K562 (cell line): ENCODE measurements around the gene LRP1B. TPM values are rescaled to one million over a fixed set of nuclear protein-coding genes. Genes with fewer than 3 reads are reported as not detected.

Experiments
- ATAC-seq: fragments of 200-7000 bp; cut with Tn5 transposase; 3 replicates; pipeline ENCODE4 v1.9.1; 2020; ENCODE audit warnings: moderate library complexity
- BruUV-seq: library from RNA; stranded (reverse); fragments of 400-500 nt; replicated peaks from 2 replicates; lab custom pipeline; 2021; lab: Mats Ljungman, UMichigan
- CTCF ChIA-PET: fragments of 300-600 bp; formaldehyde crosslinking; extraction: SDS; loops from one replicate; lab custom pipeline; 2021; ENCODE audit warnings: low intra/inter-chr PET ratio; lab: Yijun Ruan, JAX
- POLR2A ChIA-PET: fragments of 300-600, 350-650 bp; sonication (Branson Sonifier 250); formaldehyde crosslinking; extraction: SDS; loops from one replicate; lab custom pipeline; 2021; ENCODE audit warnings: antibody characterized with exemption, inconsistent platforms; lab: Yijun Ruan, JAX
- DNase-seq, 4 experiments: peaks; one replicate each; pipeline versions ENCODE4 v3.0.0 to v3.0.0-alpha.2; 2011 to 2018; ENCODE audit warnings: low spot score in 3 of 4, mixed read lengths in 3 of 4; ENCODE audit errors: extremely low read depth in 1 of 4
- FAIRE-seq: peaks from 2 replicates; lab custom pipeline; 2011; peaks lifted over from hg19 to GRCh38; lab: Jason Lieb, UNC
- H2AFZ ChIP-seq: 2 replicates; pipeline ENCODE4 v1.6.0; 2011; ENCODE audit warnings: low read depth, low read length, control low read depth, inconsistent platforms
- H3K27ac ChIP-seq: fragments of 200-600 bp; 3 replicates; pipeline ENCODE4 v1.8.0; 2011; ENCODE audit warnings: low read depth, mild to moderate bottlenecking, control low read depth, inconsistent platforms, low read length, moderate library complexity, mixed read lengths; ENCODE audit errors: extremely low read depth
- H3K27me3 ChIP-seq, 2 experiments: fragments of 300-600 bp in 1 of 2; 2 replicates in 1 of 2; 3 replicates in 1 of 2; pipeline versions ENCODE4 v1.6.0 to v1.8.0; 2011; ENCODE audit warnings: inconsistent platforms in 2 of 2, low read length in 2 of 2, mild to moderate bottlenecking in 1 of 2, mixed read lengths in 1 of 2, moderate library complexity in 1 of 2; ENCODE audit not compliant: control insufficient read depth in 2 of 2, insufficient read depth in 2 of 2
- H3K36me3 ChIP-seq: fragments of 300-600 bp; 3 replicates; pipeline ENCODE4 v1.8.0; 2011; ENCODE audit warnings: mild to moderate bottlenecking, low read length, inconsistent platforms; ENCODE audit not compliant: control insufficient read depth, insufficient read depth
- H3K4me1 ChIP-seq, 2 experiments: fragments of 200-600 bp in 1 of 2; replicated peaks in 1 of 2; 2 replicates in 1 of 2; 3 replicates in 1 of 2; pipeline versions ENCODE4 v1.5.1 to v1.8.0; 2011; ENCODE audit warnings: inconsistent platforms in 2 of 2, low read length in 2 of 2, mild to moderate bottlenecking in 1 of 2, mixed read lengths in 1 of 2, moderate library complexity in 1 of 2; ENCODE audit not compliant: control insufficient read depth in 2 of 2, insufficient read depth in 2 of 2
- H3K4me2 ChIP-seq: 2 replicates; pipeline ENCODE4 v1.6.1; 2011; ENCODE audit warnings: low read length, control low read depth, inconsistent platforms, mixed read lengths; ENCODE audit not compliant: insufficient read depth
- H3K4me3 ChIP-seq: fragments of 200-600 bp; sonication (generic), shearing (Covaris generic); 2 replicates; pipeline ENCODE4 v1.5.1; 2016; ENCODE audit warnings: control low read depth, inconsistent platforms
- H3K79me2 ChIP-seq: fragments of 200-600 bp; 3 replicates; pipeline ENCODE4 v1.8.0; 2011; ENCODE audit warnings: low read length, inconsistent platforms; ENCODE audit not compliant: control insufficient read depth, insufficient read depth
- H3K9ac ChIP-seq, 2 experiments: 2 replicates each; pipeline versions ENCODE4 v1.6.0 to v1.6.1; 2011; ENCODE audit warnings: low read depth in 2 of 2, low read length in 2 of 2, control low read depth in 1 of 2, inconsistent platforms in 1 of 2, mild to moderate bottlenecking in 1 of 2, mixed read lengths in 1 of 2; ENCODE audit not compliant: insufficient read depth in 1 of 2
- H3K9me1 ChIP-seq: one replicate; pipeline ENCODE4 v1.6.0; 2011; ENCODE audit warnings: inconsistent platforms, mild to moderate bottlenecking, low read length, moderate library complexity; ENCODE audit not compliant: control insufficient read depth, insufficient read depth
- H3K9me3 ChIP-seq: replicated peaks from 2 replicates; pipeline ENCODE4 v1.5.1; 2011; ENCODE audit warnings: low read depth, low read length, inconsistent platforms; ENCODE audit not compliant: control insufficient read depth, insufficient read depth
- H4K20me1 ChIP-seq: replicated peaks from 2 replicates; pipeline ENCODE4 v1.6.1; 2011; ENCODE audit warnings: low read length, inconsistent platforms, mixed read lengths; ENCODE audit not compliant: control insufficient read depth, insufficient read depth
- BACH1 ChIP-seq: fragments of 200-800 bp; sonication (Bioruptor generic); IDR thresholded peaks from 2 replicates; pipeline ENCODE4 v1.6.1; 2016; ENCODE audit warnings: missing genetic modification characterization, missing compliant biosample characterization
- CHD7 ChIP-seq: fragments of 200-600 bp; sonication (generic); IDR thresholded peaks from one replicate; pipeline ENCODE4 v1.6.1; 2012; ENCODE audit warnings: mild to moderate bottlenecking, low read depth, low read length, inconsistent platforms
- EP400 ChIP-seq: fragments of 450-650 bp; IDR thresholded peaks from 2 replicates; pipeline ENCODE4 v1.6.1; 2017; ENCODE audit warnings: antibody characterized with exemption, mild to moderate bottlenecking, moderate library complexity
- MAFG ChIP-seq: fragments of 450-650 bp; conservative IDR thresholded peaks from 2 replicates; pipeline ENCODE4 v1.6.1; 2016; ENCODE audit warnings: missing genetic modification characterization, missing compliant biosample characterization
- MAFK ChIP-seq: IDR thresholded peaks from 2 replicates; pipeline ENCODE4 v1.6.1; 2011; ENCODE audit warnings: low read length, improper control_type of control experiment
- NELFE ChIP-seq: IDR thresholded peaks from 2 replicates; pipeline ENCODE4 v1.6.1; 2011; ENCODE audit warnings: mild to moderate bottlenecking; ENCODE audit not compliant: insufficient read depth, insufficient read length
- SRSF1 ChIP-seq: fragments of 200-400 bp; formaldehyde crosslinking; IDR thresholded peaks from 2 replicates; pipeline ENCODE4 v1.6.1; 2017; ENCODE audit warnings: mild to moderate bottlenecking, low read depth, low read length, moderate library complexity
- ZNF354B ChIP-seq: fragments of 250-450 bp; sonication (Bioruptor Pico); IDR thresholded peaks from 2 replicates; pipeline ENCODE4 v1.4.0; 2020
- ZNF431 ChIP-seq: sonication (generic); formaldehyde crosslinking; IDR thresholded peaks from 2 replicates; pipeline ENCODE4 v1.8.0; 2022; ENCODE audit warnings: mild to moderate bottlenecking, missing genetic modification reagents
- WGBS: fragments of 100-300 bp; shearing (Covaris generic); methylation state at CpG from one replicate; pipeline ENCODE4 v1.1.6; 2016; ENCODE audit warnings: low coverage, mixed read lengths; ENCODE audit not compliant: insufficient coverage; ENCODE audit errors: missing lambda C conversion rate; 5-methylcytosine and 5-hydroxymethylcytosine counted together
- in situ Hi-C: fragments of 300-500 bp; cut with MboI; formaldehyde crosslinking; loops from 4 replicates; pipeline ENCODE4 v1.15.0; 2018; ENCODE audit warnings: inconsistent platforms, mixed read lengths
- intact Hi-C: fragments of 100-400 bp; cut with micrococcal nuclease; formaldehyde crosslinking; loops from 2 replicates; pipeline ENCODE4 v1.14.2; 2022
- polyA plus RNA-seq, 8 experiments: library from polyadenylated mRNA; depleted of rRNA in 4 of 8; stranded (reverse) in 5 of 8; unstranded in 3 of 8; fragments of >200 nt; fragmentation: Nextera tagmentation in 2 of 8; fragmentation: Illumina TruSeq in 1 of 8; extraction: Ambion mirVana in 2 of 8; extraction: Trizol in 1 of 8; gene quantifications; 2 replicates each; pipeline versions ENCODE4 v1.2.1 to v1.2.3, GENCODE V29; 2011 to 2014; ENCODE audit warnings: inconsistent platforms in 1 of 8, missing spikeins in 1 of 8
- total RNA-seq, 7 experiments: library from RNA; depleted of rRNA in 6 of 7; stranded (reverse); fragments of >200 nt in 6 of 7; fragmentation: Illumina TruSeq in 2 of 7; extraction: Trizol in 2 of 7; gene quantifications; 2 replicates each; pipeline versions ENCODE4 v1.2.1 to v1.2.3, GENCODE V29; 2011 to 2021; ENCODE audit warnings: low replicate concordance in 1 of 7
- TF ChIP-seq, protein P1 (sequence below): sonication (generic); formaldehyde crosslinking; IDR thresholded peaks from 2 replicates; pipeline ENCODE4 v1.9.0; 2022; ENCODE audit warnings: mild to moderate bottlenecking, missing genetic modification reagents
- TF ChIP-seq, protein P2 (sequence below): IDR thresholded peaks from 3 replicates; pipeline ENCODE4 v1.6.1; 2011; ENCODE audit warnings: borderline replicate concordance, mild to moderate bottlenecking; ENCODE audit not compliant: insufficient read length, insufficient read depth

LRP1B gene
- total and polyA plus RNA-seq, 9 of the 15 experiments (the other 6 are each of a cell fraction or from before 2014, with no cell fraction given): not detected

GRCh38 chr2:140836826-140837225 lies 1294.0 kb downstream of the LRP1B start:
- H3K4me3 ChIP-seq: no peak overlapping the region
- intact Hi-C loops: no loop called here
- TF ChIP-seq MAFG (tag) (no peak), ZNF431 (CRISPR knock-in tag) (no peak), EP400 (no peak), MAFK (no peak), BACH1 (tag) (no peak), NELFE (no peak), CHD7 (no peak), ZNF354B (CRISPR knock-in tag) (no peak), SRSF1 (no peak)
- TF ChIP-seq, protein P1, sequence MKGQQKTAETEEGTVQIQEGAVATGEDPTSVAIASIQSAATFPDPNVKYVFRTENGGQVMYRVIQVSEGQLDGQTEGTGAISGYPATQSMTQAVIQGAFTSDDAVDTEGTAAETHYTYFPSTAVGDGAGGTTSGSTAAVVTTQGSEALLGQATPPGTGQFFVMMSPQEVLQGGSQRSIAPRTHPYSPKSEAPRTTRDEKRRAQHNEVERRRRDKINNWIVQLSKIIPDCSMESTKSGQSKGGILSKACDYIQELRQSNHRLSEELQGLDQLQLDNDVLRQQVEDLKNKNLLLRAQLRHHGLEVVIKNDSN (CRISPR knock-in tag): no peak
- TF ChIP-seq, protein P2, sequence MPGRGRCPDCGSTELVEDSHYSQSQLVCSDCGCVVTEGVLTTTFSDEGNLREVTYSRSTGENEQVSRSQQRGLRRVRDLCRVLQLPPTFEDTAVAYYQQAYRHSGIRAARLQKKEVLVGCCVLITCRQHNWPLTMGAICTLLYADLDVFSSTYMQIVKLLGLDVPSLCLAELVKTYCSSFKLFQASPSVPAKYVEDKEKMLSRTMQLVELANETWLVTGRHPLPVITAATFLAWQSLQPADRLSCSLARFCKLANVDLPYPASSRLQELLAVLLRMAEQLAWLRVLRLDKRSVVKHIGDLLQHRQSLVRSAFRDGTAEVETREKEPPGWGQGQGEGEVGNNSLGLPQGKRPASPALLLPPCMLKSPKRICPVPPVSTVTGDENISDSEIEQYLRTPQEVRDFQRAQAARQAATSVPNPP: no peak

More at GRCh38 chr2:140836826-140837225, 1294.0 kb downstream of the LRP1B start:
- Histone ChIP-seq H3K9ac (no peak overlapping the region), H3K9me3 (no peaks in the 10 kb centered on the region), H3K27me3 (no peaks in the 10 kb centered on the region), H4K20me1 (no peaks in the 10 kb centered on the region), H3K27ac (no peak overlapping the region), H3K79me2 (no peaks in the 10 kb centered on the region), H3K36me3 (no peaks in the 10 kb centered on the region), H3K4me1 (no peaks in the 10 kb centered on the region), H2AFZ (no peak overlapping the region), H3K4me2 (no peak overlapping the region), H3K9me1 (no peaks in the 10 kb centered on the region)
- WGBS: 0% methylated on average over 2 of the region's 2 CpGs
- FAIRE-seq (no peak), ATAC-seq (no peak), DNase-seq (no peak)
- POLR2A ChIA-PET: no interaction called here
- BruUV-seq: no TSS peak
- CTCF ChIA-PET: no interaction called here
- in situ Hi-C loops: no loop called here
